Right lobe of liver (tissue), 6 donors: ENCODE results near the gene PDLIM7. TPM values are rescaled to one million over a fixed set of nuclear protein-coding genes. Genes with fewer than 3 reads are reported as not detected.
A peak's percentile ranks its signal among the peaks of the same experiment; 100 is the strongest.

ENCODE experiments used
- ATAC-seq, 4 donors: fragments of 200-7000 bp; cut with Tn5 transposase; one replicate each; pipeline ENCODE4 v1.9.1; 2020; ENCODE audit warnings: mild to moderate bottlenecking in 4 of 4, moderate library complexity in 4 of 4
- DNase-seq, 3 donors: peaks; one replicate each; pipeline ENCODE4 v3.0.0-alpha.2; 2020
- H3K27ac ChIP-seq, 3 donors: fragments of 200-600 bp; one replicate each; pipeline ENCODE4 v1.8.0; 2022
- H3K27me3 ChIP-seq, 2 donors: fragments of 200-600 bp; one replicate each; pipeline ENCODE4 v1.8.0; 2022
- H3K36me3 ChIP-seq, 4 donors: fragments of 200-600 bp; sonication (generic) in 1 of 4; one replicate each; pipeline versions ENCODE4 v1.5.1 to v1.8.0; 2017 to 2022; ENCODE audit warnings: control low read depth in 1 of 4
- H3K4me1 ChIP-seq, 4 donors: fragments of 200-600 bp; sonication (generic) in 1 of 4; one replicate each; pipeline versions ENCODE4 v1.5.1 to v1.8.0; 2017 to 2022; ENCODE audit warnings: control low read depth in 1 of 4
- H3K4me3 ChIP-seq, 3 donors: fragments of 200-600 bp; one replicate each; pipeline ENCODE4 v1.8.0; 2022
- H3K9me3 ChIP-seq, 4 donors: fragments of 200-600 bp; sonication (generic) in 1 of 4; one replicate each; pipeline versions ENCODE4 v1.5.1 to v1.8.0; 2017 to 2022; ENCODE audit warnings: control low read depth in 1 of 4
- POLR2A ChIP-seq: fragments of 450-650 bp; IDR thresholded peaks from one replicate; pipeline ENCODE4 v1.6.1; 2017; ENCODE audit warnings: antibody characterized with exemption, mild to moderate bottlenecking
- WGBS: methylation state at CpG from one replicate; pipeline ENCODE4 v1.1.6; 2018; ENCODE audit warnings: low coverage, low lambda C conversion rate; ENCODE audit not compliant: insufficient coverage; ENCODE audit errors: missing lambda C conversion rate; 5-methylcytosine and 5-hydroxymethylcytosine counted together
- intact Hi-C, 2 donors: fragments of 100-400 bp; cut with DNase I; formaldehyde crosslinking; loops; one replicate each; pipeline versions ENCODE4 v1.11.2 to v1.14.1; 2022
- total RNA-seq, 6 experiments: library from RNA; depleted of rRNA in 2 of 6; stranded (reverse); fragments of >200 nt in 2 of 6; fragmentation: NEBNext Ultra II Directional in 3 of 6; extraction: Animal tissue kit (Norgen Biotek cat#: 25700) in 3 of 6; gene quantifications; one replicate each; pipeline versions ENCODE4 v1.1.0 to v1.2.4, GENCODE V29; 2016 to 2023
- TF ChIP-seq, protein P1 (sequence below), 4 donors: fragments of 200-600 bp in 3 of 4; fragments of 450-650 bp in 1 of 4; IDR thresholded peaks; one replicate each; pipeline versions ENCODE4 v1.5.1 to v1.8.0; 2016 to 2022; ENCODE audit warnings: antibody characterized with exemption in 4 of 4, mild to moderate bottlenecking in 2 of 4
- donor health status: DM: no; HTN: yes; CAD: no.
- donor health status: DM: no; HTN: no; CAD: no.
- donor health status: DM: no; HTN: no; CAD: no.
- donor health status: DM: no; HTN: yes; CAD: no.
- donor health status: DM: no; HTN: yes; CAD: no.

Gene PDLIM7
- total RNA-seq, 6 experiments from 2014 or later = 3.7 to 24.0 (median 13.6) TPM

DNA sequence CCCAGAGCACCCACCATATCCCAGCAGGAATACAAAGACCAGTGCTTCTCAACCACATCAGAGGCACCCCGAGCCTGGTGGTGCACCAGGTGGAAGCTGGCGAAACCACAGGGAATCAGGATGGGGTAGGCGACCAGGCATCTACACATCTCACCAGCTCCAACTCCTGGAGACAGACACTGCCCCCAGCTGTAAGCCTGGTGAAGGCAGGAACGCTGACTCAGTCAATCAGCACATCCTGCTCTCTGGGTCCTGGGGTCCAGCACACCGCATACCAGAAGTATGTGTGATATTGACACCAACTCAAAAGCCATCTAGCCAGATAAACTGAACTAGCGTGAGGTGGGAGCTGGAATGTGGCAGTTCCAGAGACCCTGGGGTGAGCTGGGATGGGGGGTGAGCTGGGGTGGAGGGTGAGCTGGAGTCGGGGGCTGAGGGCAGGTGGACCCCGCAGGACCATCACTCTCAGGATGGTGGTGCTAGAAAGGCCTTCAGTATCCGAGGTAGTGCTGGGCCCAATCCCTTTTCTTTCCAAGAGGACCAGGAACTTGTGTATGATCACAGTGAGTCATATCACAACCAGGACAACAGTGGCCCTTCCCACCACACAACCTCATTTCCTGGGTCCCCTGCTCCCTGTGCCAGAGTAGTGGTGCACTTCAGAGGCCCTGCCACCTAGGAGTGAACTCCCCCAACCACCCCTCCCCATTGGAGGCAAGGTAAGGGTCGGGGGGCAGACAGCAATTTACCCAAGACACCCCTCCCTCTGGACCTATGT lies 26.5 kb downstream of the PDLIM7 start:
- TF ChIP-seq, protein P1, sequence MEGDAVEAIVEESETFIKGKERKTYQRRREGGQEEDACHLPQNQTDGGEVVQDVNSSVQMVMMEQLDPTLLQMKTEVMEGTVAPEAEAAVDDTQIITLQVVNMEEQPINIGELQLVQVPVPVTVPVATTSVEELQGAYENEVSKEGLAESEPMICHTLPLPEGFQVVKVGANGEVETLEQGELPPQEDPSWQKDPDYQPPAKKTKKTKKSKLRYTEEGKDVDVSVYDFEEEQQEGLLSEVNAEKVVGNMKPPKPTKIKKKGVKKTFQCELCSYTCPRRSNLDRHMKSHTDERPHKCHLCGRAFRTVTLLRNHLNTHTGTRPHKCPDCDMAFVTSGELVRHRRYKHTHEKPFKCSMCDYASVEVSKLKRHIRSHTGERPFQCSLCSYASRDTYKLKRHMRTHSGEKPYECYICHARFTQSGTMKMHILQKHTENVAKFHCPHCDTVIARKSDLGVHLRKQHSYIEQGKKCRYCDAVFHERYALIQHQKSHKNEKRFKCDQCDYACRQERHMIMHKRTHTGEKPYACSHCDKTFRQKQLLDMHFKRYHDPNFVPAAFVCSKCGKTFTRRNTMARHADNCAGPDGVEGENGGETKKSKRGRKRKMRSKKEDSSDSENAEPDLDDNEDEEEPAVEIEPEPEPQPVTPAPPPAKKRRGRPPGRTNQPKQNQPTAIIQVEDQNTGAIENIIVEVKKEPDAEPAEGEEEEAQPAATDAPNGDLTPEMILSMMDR (IDR thresholded peaks at IDR 0.05) = no peak
- no peak for TF ChIP-seq POLR2A
- WGBS = 94% methylated on average over 8 of the region's 10 CpGs
- Histone ChIP-seq H3K36me3 (no peaks in the 10 kb centered on the region), H3K27ac (no peak overlapping the region), H3K4me1 (peaks cover 0 to 5% (median 0%) of the 10 kb centered on the region in 4 donors), H3K9me3 (no peaks in the 10 kb centered on the region), H3K4me3 (no peak overlapping the region), H3K27me3 (no peaks in the 10 kb centered on the region)
- intact Hi-C loops = no loop called here
- DNase-seq (no peak), ATAC-seq (no peak)

DNA sequence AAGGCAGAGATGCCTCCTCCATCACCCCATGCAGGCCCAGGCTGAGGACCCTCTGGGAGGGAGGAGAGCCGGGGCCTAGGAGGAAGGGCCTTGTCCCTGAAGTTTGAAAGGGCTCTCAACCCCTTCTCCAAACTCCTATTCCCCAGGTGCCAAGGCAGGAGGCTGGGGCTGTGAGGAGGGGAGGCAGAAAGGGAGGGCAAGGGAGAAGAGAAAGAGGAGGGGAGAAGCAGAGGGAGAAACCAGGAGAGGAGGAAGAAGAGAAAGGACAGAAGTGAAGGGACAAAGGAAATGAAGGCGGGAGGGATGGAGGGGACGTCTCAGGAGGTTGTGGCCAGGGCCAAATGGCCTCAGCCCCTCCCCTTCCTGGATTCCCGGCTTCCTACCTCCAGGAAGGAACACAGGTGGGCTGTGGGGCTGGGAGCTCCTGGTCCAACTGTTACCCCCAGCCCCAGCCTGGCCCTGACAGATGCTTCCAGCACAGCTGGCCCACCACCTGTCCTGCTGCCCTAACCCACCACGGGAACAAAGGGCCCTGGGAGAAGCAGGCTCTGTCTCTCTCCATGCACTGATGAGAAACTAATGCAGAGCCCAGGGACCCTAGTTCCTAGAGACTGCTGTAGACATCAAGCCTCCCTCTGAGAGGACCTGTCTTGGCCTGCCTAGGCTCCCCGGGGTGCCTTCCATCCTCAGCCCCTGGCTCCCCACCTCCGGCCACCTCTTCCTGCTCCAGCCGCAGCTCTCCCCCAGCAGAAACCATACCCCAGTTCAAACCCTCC lies 27.5 kb downstream of the PDLIM7 start:
- H3K27ac ChIP-seq = no peak overlapping the region
- no peaks in the 10 kb centered on the region for H3K36me3 ChIP-seq
- peaks cover 0 to 2% (median 0%) of the 10 kb centered on the region in 4 donors for H3K9me3 ChIP-seq
- no peak for DNase-seq
- no peak for ATAC-seq
- H3K4me3 ChIP-seq = no peak overlapping the region
- H3K4me1 ChIP-seq = peaks cover 0 to 5% (median 0%) of the 10 kb centered on the region in 4 donors
- intact Hi-C loops = no loop called here
- no peak for TF ChIP-seq POLR2A
- TF ChIP-seq, protein P1 (IDR thresholded peaks at IDR 0.05) = no peak
- no peaks in the 10 kb centered on the region for H3K27me3 ChIP-seq
- 78% methylated on average over 7 of the region's 8 CpGs for WGBS

DNA sequence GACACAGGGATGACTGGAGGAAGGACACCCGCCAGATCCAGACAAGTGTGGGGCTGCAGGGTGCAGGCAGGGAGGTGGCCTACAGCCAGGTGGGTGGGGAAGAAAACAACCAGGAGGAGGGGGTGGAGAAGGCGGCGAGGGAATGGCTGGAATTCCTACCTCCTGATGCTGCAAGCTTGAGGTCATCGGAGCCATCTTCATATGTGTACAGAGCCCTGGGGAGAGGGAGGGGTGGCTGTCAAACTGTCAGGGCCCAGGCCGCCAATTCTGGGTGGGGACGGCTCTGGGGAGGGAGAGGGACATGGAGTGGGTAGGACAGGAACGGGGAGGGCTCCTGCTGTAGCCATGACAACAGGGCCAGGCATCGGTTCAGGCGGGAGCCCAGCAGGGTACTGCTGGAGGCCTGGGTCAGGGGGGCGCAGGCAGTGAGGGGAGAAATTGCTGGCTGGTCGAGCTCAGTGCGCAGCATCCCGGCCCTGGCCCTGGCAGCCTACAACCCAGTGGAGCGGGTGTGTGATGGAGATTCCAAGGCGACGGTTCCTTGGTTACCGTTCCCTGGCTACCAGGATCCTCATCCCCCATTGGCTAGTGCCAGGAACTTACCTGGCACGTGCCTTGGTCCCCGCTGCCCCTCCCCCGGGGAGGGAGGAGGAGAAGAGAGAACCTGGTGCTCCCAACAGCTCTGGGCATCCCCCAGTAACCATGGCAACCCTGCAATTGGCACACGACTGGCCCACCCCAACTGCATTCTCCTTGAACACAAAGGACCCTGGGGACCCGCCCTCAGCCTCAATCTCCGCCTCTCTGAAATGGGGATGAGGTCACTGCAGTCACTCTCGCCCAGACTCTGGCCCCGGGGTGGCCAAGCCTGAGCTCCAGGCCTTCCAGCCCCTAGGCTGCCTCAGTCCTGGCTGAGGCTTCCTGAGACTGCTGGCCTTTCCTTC lies 28.4 kb downstream of the PDLIM7 start:
- Histone ChIP-seq H3K27ac (no peak overlapping the region), H3K9me3 (peaks cover 0 to 2% (median 0%) of the 10 kb centered on the region in 4 donors), H3K36me3 (no peaks in the 10 kb centered on the region), H3K4me3 (no peak overlapping the region), H3K27me3 (no peaks in the 10 kb centered on the region), H3K4me1 (peaks cover 0 to 5% (median 0%) of the 10 kb centered on the region in 4 donors)
- intact Hi-C loops = no loop called here
- ATAC-seq (no peak), DNase-seq (peak in 1 of 3 donors; percentile 15)
- WGBS = 76% methylated on average over 6 of the region's 25 CpGs
- TF ChIP-seq, protein P1 (IDR thresholded peaks at IDR 0.05) = no peak
- TF ChIP-seq POLR2A = no peak

DNA sequence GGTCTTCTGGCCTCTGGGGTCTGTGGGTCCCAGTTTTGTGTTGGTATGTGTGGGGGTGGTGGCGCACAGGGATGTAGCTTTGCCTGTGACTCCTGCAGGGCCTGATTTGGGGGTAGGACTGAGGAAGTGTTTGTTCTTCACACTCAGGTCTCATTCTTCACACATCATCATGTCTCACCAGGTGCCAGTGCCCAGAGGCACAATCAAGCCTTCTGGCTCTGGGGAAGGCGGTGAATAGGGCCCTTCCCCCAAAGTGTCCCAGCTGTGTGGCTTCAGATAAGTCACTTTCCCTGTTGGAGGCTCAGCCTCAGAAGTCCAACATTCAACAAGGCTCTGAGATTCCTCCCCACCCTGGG lies 29.1 kb downstream of the PDLIM7 start:
- H3K4me3 ChIP-seq = no peak overlapping the region
- intact Hi-C loops = no loop called here
- TF ChIP-seq POLR2A = no peak
- TF ChIP-seq, protein P1 (IDR thresholded peaks at IDR 0.05) = no peak
- 100% methylated on average over 1 of the region's 2 CpGs for WGBS
- ATAC-seq = no peak
- no peak overlapping the region for H3K27ac ChIP-seq
- no peaks in the 10 kb centered on the region for H3K27me3 ChIP-seq
- H3K4me1 ChIP-seq = peaks cover 0 to 5% (median 0%) of the 10 kb centered on the region in 4 donors
- H3K9me3 ChIP-seq = peaks cover 0 to 2% (median 0%) of the 10 kb centered on the region in 4 donors
- DNase-seq = no peak
- no peaks in the 10 kb centered on the region for H3K36me3 ChIP-seq
